Effector memory CD4-positive, alpha-beta T cell (primary cell): ENCODE data around the gene SMARCD3.

Experiments used
- DNase-seq, 3 donors: peaks; one replicate each; pipeline ENCODE4 v3.0.0-alpha.2; 2020
- H3K27ac ChIP-seq: 2 replicates; pipeline ENCODE4 v1.7.0; 2013; ENCODE audit warnings: mild to moderate bottlenecking, low read length, moderate library complexity; ENCODE audit not compliant: insufficient read depth, poor library complexity, severe bottlenecking
- H3K27me3 ChIP-seq: replicated peaks from 2 replicates; pipeline ENCODE4 v1.7.0; 2013; ENCODE audit warnings: mild to moderate bottlenecking, low read length; ENCODE audit not compliant: insufficient read depth, control insufficient read depth, poor library complexity, severe bottlenecking
- H3K36me3 ChIP-seq: 2 replicates; pipeline ENCODE4 v1.7.0; 2013; ENCODE audit warnings: mild to moderate bottlenecking, low read length, moderate library complexity; ENCODE audit not compliant: control insufficient read depth, insufficient read depth
- H3K4me1 ChIP-seq: 2 replicates; pipeline ENCODE4 v1.7.0; 2013; ENCODE audit warnings: low read length, mild to moderate bottlenecking; ENCODE audit not compliant: control insufficient read depth, insufficient read depth, poor library complexity, severe bottlenecking
- H3K4me3 ChIP-seq: 2 replicates; pipeline ENCODE4 v1.7.0; 2013; ENCODE audit warnings: low read length, low read depth, mild to moderate bottlenecking; ENCODE audit not compliant: insufficient read depth, poor library complexity, severe bottlenecking
- H3K9me3 ChIP-seq: 2 replicates; pipeline ENCODE4 v1.7.0; 2013; ENCODE audit warnings: mild to moderate bottlenecking, low read length, moderate library complexity; ENCODE audit not compliant: control insufficient read depth

SMARCD3 gene

DNA sequence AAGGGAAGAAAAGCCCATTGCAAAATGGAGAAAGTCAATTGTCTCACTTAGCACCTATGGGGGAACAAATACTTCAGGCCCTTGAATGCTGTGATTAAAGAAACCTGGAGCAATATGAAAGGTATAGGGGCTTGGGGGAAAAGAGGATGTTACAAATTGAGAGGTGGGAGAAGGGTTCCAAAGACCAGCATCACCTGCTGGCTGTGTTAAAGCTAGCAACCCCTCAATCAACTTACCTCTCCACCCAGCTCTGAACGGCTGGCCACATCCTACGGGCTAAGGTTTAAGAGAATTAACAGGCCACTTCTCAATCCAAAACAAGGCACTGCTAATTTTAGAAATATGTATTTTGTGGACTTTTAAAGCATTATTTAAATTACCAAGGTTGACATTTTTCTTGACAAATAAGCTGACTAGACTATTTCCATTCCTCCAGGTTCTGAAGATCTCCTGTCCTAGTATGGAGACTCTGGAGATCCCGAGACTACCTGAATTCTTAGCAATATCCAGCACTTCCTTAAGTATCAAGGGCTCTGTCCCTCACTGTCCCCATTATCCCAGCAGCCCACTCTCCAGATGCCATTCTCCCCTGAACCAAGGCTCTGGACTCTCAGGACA, 37.2 kb downstream of the SMARCD3 start:
- Histone ChIP-seq H3K4me3 (no peak overlapping the region), H3K4me1 (peaks cover 16% of the 10 kb centered on the region), H3K27ac (no peak overlapping the region), H3K9me3 (no peaks in the 10 kb centered on the region), H3K36me3 (peaks cover 37% of the 10 kb centered on the region), H3K27me3 (no peaks in the 10 kb centered on the region)
- DNase-seq = no peak

DNA sequence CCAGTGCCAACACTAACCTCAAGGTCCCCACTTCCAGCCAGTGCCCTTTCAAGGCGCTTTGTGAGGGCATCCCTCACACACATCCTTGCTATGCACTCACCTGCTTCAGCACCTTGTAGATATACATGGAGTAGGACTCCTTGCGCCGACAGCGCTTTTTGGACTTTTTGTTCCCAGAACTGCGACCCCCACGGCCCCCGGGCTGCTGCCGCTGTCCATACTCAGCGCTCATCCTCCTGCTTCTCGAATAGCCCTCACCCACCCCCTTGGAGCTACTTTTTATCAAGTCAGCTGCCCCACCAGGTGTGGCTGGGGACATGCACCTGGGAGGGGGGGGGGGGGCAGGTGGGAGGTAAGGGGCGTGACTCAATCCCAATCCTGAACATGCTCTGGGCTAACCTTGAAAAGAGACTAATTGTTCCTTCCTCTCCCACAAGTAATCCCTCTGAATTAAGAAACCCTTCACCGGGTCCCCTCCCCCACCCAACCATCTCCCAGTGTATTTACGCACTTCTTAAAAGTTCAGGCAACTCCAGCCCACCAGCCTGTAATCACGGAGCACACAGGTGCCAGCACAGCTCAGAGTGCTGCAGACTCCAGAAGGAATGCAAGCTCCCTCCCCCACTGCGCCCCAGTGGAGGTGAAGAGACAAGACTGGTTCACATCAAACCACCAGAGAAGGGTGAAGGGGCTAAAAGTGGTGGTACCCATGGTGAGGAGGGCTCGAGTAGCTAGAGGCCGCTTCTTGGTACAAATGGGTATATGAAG, 38.2 kb downstream of the SMARCD3 start, which contains the start of gene H2BK1:
TSS of gene H2BK1 (minus strand) at position 402 of the 768 bp plus-strand sequence. CDS start at position 232, 170 bp downstream.
- Histone ChIP-seq H3K4me3 (no peak within 1 kb of the TSS), H3K27ac (no peak within 1 kb of the TSS), H3K36me3 (peaks cover 27% of the 10 kb centered on the region), H3K4me1 (peaks cover 23% of the 10 kb centered on the region), H3K27me3 (no peaks in the 10 kb centered on the region), H3K9me3 (no peaks in the 10 kb centered on the region)
- DNase-seq = no peak

DNA sequence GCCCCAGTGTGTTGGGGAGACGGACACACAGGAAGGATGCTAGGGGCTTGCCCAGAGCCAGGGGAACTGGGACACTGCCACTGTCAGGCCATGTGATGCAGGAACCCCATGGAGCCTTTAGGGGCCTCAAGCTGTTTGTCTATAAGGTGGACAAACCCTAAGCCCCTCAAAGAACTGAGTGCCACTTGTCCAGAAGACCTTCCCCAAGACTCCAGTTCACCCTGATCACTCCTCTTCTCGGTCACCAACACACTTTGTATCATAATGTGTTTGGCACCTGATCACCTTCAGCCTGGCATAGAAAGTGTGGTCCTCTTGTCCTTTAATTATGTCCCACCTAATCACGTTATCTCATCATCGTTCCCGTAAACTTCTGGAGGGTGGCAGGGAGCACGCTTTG, 38.9 kb downstream of the SMARCD3 start:
- DNase-seq = no peak
- no peaks in the 10 kb centered on the region for H3K27me3 ChIP-seq
- H3K9me3 ChIP-seq = no peaks in the 10 kb centered on the region
- H3K36me3 ChIP-seq = peaks cover 20% of the 10 kb centered on the region
- H3K4me1 ChIP-seq = peaks cover 23% of the 10 kb centered on the region
- H3K27ac ChIP-seq = no peak overlapping the region
- no peak overlapping the region for H3K4me3 ChIP-seq

DNA sequence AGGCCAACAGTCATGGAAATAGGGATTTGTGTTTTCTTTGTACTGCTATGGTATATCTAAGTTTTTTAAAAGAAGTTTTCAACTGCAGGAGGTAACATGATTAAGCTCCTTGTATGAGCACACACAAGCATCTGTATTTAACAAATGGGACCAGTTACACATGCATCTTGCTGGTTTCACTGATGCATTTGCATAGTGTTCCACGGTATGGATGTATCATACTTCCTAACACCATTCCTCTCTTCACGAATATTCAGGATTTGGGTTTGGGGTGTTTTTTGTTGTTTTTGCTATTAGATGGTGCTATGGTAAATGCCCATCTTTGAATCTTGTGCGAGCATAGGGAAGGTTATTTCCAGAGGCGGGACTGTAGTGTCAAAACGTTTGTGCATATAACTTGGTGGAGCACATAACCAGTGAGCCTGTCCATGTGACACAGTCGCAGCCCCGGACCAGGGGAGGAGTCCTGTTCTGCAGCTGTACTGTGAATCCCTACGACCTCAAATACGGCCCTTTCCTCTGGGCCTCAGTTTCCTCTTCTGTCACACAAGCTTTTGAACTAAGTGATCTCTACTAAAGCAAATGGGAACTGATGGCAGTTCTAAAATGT, 40.1 kb downstream of the SMARCD3 start:
- Histone ChIP-seq H3K4me1 (peaks cover 26% of the 10 kb centered on the region), H3K36me3 (peaks cover 10% of the 10 kb centered on the region), H3K27ac (peak overlapping the region; percentile 55), H3K9me3 (no peaks in the 10 kb centered on the region), H3K4me3 (no peak overlapping the region), H3K27me3 (no peaks in the 10 kb centered on the region)
- DNase-seq = no peak

DNA sequence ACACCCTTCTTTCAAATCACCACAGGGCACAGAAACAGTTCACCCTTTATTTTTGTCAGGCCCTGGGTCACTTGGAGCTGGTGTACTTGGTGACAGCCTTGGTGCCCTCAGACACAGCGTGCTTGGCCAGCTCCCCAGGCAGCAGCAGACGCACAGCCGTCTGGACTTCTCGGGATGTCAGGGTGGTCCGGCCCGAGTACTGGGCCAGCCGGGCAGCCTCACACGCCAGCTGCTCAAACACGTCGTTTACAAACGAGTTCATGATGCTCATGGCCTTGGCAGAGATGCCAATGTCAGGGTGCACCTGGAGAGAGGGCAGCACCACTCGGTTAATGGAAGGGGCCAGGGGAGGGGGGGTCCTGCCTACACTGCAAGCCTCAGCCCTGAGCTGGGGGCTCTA, 40.7 kb downstream of the SMARCD3 start:
- no peaks in the 10 kb centered on the region for H3K27me3 ChIP-seq
- H3K27ac ChIP-seq = peak overlapping the region; percentile 55
- H3K4me3 ChIP-seq = no peak overlapping the region

DNA sequence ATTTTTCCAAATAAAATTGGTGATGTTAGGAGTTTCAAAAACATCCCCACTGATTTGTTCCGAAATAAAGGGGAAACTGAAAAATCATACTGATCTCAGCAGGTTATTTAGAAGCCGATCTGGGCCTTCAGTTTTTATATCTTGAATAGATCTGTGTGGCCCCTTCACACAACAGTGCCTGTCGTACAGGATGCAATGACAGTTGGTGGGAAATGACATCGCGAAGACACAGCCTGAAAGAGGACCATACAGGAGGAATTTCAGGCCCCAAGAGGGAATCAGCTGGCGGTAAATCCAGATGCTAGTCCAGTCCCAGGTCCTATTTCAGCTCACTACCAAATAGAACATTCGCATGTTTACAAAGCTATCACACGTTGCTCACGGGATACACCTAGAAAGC, 41.2 kb downstream of the SMARCD3 start:
- peak overlapping the region; percentile 55 for H3K27ac ChIP-seq
- no peak for DNase-seq
- H3K36me3 ChIP-seq = peaks cover 4% of the 10 kb centered on the region
- peaks cover 26% of the 10 kb centered on the region for H3K4me1 ChIP-seq
- H3K9me3 ChIP-seq = no peaks in the 10 kb centered on the region
- H3K27me3 ChIP-seq = no peaks in the 10 kb centered on the region
- H3K4me3 ChIP-seq = peak overlapping the region; percentile 1

More for the DNA sequence above, 40.7 kb downstream of the SMARCD3 start:
- Histone ChIP-seq H3K4me1 (peaks cover 26% of the 10 kb centered on the region), H3K9me3 (no peaks in the 10 kb centered on the region), H3K36me3 (peaks cover 4% of the 10 kb centered on the region)
- no peak for DNase-seq

DNA sequence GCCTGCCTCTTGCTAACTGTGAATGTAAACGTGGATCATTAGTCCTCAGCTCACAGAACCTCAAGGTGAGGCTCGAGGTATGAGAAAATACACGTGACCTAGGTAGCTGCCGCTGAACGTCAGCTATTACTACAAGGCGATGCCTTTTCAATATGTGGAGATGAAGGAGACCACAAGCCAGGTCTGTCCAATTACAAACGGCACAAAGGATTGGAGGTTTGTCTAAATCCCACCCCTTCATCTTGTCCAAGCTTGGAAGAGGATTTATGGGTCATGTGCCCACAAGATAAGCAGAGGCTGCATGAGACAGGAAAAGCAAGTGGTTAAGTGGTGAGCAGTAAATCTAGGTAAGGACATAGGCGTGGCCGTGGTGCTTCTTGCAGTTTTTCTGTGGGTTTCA, 41.6 kb downstream of the SMARCD3 start:
- Histone ChIP-seq H3K4me3 (peak overlapping the region; percentile 1), H3K36me3 (peaks cover under 1% of the 10 kb centered on the region), H3K9me3 (no peaks in the 10 kb centered on the region), H3K27ac (peak overlapping the region; percentile 55), H3K27me3 (no peaks in the 10 kb centered on the region), H3K4me1 (peaks cover 26% of the 10 kb centered on the region)
- peak; percentile 34 to 42 (median 38) for DNase-seq

DNA sequence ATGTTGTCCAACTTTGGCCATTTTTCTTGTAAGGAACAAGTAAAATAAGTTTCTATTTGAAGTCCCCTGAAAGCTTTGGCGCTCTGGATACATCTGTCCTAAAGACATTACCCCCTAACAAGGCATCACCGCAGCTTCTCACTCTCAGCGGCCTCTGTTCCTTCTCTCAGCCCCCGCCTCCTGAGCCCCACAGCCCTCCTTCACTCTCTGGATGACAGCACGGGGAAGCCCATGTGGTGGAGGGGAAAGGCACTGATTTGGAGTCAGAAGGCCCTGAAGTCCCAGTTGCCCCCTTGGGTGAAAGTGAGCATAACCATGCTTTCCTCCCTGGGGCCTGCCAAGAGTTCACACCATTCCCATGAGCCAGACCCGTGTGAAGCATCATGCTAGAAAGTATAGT, 42.8 kb downstream of the SMARCD3 start:
- no peaks in the 10 kb centered on the region for H3K36me3 ChIP-seq
- peak overlapping the region; percentile 37 for H3K27ac ChIP-seq
- peaks cover 26% of the 10 kb centered on the region for H3K4me1 ChIP-seq
- no peak for DNase-seq
- no peak overlapping the region for H3K4me3 ChIP-seq
- H3K9me3 ChIP-seq = no peaks in the 10 kb centered on the region
- H3K27me3 ChIP-seq = no peaks in the 10 kb centered on the region

DNA sequence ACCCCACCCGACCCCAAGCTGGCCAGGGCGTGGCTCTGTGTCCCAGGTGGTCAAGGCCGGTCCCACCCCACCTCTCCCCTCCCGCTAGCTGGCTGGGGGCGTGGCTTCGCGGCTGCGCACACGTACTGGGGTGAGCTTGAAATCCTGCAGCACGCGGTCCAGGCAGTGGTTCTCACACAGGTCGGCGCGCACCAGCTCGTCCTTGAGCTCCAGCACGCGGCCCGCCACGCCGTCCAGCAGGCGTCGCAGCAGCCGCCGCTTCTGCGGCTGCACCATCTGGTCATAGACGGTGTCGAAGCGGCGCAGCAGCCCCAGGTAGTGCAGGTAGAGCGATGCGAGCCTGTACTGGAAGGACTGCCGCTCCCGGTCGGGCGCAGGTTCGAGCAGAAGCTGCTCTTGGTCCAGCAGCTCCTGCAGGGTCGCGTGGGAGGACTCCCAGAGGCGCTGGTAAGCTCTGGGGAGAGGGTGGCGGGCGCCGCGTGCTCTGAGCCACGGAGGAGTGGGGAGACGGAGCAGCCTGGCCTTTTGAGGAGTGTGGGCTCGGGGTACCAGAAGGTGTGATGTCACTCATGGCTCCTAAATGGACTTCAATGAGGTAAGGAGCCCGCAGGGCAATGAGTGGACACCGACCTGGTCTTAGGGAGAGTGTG, 44.0 kb downstream of the SMARCD3 start:
- no peak for DNase-seq
- no peaks in the 10 kb centered on the region for H3K27me3 ChIP-seq

More for the DNA sequence above, 44.0 kb downstream of the SMARCD3 start:
- H3K9me3 ChIP-seq = no peaks in the 10 kb centered on the region
- peaks cover 26% of the 10 kb centered on the region for H3K4me1 ChIP-seq
- H3K36me3 ChIP-seq = no peaks in the 10 kb centered on the region
- no peak overlapping the region for H3K4me3 ChIP-seq
- no peak overlapping the region for H3K27ac ChIP-seq
